ENCODE measurements around the gene INO80E.

The INO80E gene

DNA sequence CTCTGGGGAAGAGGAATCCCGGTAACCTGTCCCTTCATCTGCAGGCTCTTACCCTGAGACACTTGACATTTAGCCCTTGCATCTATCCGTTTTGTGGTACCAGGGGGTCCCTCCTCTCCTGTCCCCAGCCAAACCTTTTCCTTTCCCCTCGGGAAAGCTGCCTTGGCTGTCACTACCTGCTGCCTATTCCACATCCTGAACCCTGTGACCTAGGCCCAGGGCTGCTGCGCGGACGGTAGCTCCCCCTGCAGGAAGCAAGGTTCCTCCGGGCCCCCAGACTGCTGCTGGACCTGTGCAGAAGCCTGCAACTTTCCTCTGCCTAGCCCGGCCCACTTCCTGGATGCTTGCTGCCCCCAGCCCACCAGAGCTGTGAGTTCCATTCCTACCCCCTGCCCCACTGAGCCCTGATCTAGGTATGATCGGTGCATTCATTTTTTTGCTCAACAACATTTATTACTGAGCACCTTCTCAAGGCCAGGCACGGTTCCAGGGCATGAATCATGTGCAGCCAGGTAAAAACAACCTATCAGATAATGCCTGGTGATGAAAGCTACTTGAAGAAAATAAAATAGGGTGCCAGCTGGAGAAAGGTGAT lies 59.0 kb downstream of the INO80E start:
- no peak for TF ChIP-seq POLR2AphosphoS5 (IDR thresholded peaks at IDR 0.05; ENCODE audit: low read depth)
- TF ChIP-seq, protein P1, sequence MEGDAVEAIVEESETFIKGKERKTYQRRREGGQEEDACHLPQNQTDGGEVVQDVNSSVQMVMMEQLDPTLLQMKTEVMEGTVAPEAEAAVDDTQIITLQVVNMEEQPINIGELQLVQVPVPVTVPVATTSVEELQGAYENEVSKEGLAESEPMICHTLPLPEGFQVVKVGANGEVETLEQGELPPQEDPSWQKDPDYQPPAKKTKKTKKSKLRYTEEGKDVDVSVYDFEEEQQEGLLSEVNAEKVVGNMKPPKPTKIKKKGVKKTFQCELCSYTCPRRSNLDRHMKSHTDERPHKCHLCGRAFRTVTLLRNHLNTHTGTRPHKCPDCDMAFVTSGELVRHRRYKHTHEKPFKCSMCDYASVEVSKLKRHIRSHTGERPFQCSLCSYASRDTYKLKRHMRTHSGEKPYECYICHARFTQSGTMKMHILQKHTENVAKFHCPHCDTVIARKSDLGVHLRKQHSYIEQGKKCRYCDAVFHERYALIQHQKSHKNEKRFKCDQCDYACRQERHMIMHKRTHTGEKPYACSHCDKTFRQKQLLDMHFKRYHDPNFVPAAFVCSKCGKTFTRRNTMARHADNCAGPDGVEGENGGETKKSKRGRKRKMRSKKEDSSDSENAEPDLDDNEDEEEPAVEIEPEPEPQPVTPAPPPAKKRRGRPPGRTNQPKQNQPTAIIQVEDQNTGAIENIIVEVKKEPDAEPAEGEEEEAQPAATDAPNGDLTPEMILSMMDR (IDR thresholded peaks at IDR 0.05; ENCODE audit: insufficient read depth, low read length): peak; percentile 71
- peak in 1 of 2 experiments; percentile 61 for DNase-seq (ENCODE audit: low read depth in 1 of 2, low spot score in 1 of 2)
- Histone ChIP-seq H3K27ac (replicated peaks) (no peak overlapping the region), H3K4me3 (replicated peaks; ENCODE audit: insufficient read depth, low read length) (no peak overlapping the region), H3K27me3 (ENCODE audit: insufficient read depth, poor library complexity, severe bottlenecking) (no peaks in the 10 kb centered on the region)
